ENCODE results near the gene MMS22L. TPM values are rescaled to one million over a fixed set of nuclear protein-coding genes. Genes with fewer than 3 reads are reported as not detected.

MMS22L gene
- total and polyA plus RNA-seq, 2 of the 13 experiments (the other 11 are each of a cell fraction or from before 2014, with no cell fraction given), result 6.2 to 32.9 TPM

GRCh38 chr6:97282726-97283617 lies at the start of gene MMS22L (continued):
- TF ChIP-seq ZNF253 (CRISPR knock-in tag; IDR thresholded peaks at IDR 0.05; ENCODE audit: borderline replicate concordance), result no peak
- TF ChIP-seq SRY (CRISPR knock-in tag; IDR thresholded peaks at IDR 0.05), result peak; percentile 77
- peak; percentile 89 for TF ChIP-seq GABPB1 (CRISPR knock-in tag; IDR thresholded peaks at IDR 0.05)
- no peak for TF ChIP-seq ZNF607 (CRISPR knock-in tag; IDR thresholded peaks at IDR 0.05; ENCODE audit: borderline replicate concordance)
- TF ChIP-seq, protein P1, sequence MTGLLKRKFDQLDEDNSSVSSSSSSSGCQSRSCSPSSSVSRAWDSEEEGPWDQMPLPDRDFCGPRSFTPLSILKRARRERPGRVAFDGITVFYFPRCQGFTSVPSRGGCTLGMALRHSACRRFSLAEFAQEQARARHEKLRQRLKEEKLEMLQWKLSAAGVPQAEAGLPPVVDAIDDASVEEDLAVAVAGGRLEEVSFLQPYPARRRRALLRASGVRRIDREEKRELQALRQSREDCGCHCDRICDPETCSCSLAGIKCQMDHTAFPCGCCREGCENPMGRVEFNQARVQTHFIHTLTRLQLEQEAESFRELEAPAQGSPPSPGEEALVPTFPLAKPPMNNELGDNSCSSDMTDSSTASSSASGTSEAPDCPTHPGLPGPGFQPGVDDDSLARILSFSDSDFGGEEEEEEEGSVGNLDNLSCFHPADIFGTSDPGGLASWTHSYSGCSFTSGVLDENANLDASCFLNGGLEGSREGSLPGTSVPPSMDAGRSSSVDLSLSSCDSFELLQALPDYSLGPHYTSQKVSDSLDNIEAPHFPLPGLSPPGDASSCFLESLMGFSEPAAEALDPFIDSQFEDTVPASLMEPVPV (CRISPR knock-in tag; IDR thresholded peaks at IDR 0.05), result no peak
- TF ChIP-seq, protein P2, sequence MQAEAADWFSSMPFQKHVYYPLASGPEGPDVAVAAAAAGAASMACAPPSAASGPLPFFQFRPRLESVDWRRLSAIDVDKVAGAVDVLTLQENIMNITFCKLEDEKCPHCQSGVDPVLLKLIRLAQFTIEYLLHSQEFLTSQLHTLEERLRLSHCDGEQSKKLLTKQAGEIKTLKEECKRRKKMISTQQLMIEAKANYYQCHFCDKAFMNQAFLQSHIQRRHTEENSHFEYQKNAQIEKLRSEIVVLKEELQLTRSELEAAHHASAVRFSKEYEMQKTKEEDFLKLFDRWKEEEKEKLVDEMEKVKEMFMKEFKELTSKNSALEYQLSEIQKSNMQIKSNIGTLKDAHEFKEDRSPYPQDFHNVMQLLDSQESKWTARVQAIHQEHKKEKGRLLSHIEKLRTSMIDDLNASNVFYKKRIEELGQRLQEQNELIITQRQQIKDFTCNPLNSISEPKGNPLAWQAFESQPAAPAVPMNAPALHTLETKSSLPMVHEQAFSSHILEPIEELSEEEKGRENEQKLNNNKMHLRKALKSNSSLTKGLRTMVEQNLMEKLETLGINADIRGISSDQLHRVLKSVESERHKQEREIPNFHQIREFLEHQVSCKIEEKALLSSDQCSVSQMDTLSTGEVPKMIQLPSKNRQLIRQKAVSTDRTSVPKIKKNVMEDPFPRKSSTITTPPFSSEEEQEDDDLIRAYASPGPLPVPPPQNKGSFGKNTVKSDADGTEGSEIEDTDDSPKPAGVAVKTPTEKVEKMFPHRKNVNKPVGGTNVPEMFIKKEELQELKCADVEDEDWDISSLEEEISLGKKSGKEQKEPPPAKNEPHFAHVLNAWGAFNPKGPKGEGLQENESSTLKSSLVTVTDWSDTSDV (CRISPR knock-in tag; IDR thresholded peaks at IDR 0.05), result peak; percentile 58; the same call in 1 of the 2 replicates
- TF ChIP-seq MATR3 (CRISPR knock-in tag; IDR thresholded peaks at IDR 0.05), result no peak
- no peak for TF ChIP-seq ZNF263 (CRISPR knock-in tag; IDR thresholded peaks at IDR 0.05)
- TF ChIP-seq, protein P3, sequence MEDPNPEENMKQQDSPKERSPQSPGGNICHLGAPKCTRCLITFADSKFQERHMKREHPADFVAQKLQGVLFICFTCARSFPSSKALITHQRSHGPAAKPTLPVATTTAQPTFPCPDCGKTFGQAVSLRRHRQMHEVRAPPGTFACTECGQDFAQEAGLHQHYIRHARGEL (CRISPR knock-in tag; IDR thresholded peaks at IDR 0.05), result no peak
- TF ChIP-seq DMAP1 (CRISPR knock-in tag; IDR thresholded peaks at IDR 0.05), result peak; percentile 81; the same call in 1 of the 2 replicates
- no peak for TF ChIP-seq SOX6 (IDR thresholded peaks at IDR 0.05)
- TF ChIP-seq SOX6 (CRISPR knock-in tag; IDR thresholded peaks at IDR 0.05), result peak; percentile 72
- no peak for TF ChIP-seq RBM39 (IDR thresholded peaks at IDR 0.05; ENCODE audit: low read depth, low read length, poor library complexity, severe bottlenecking)
- TF ChIP-seq ZNF256 (CRISPR knock-in tag; conservative IDR thresholded peaks at IDR 0.05), result no peak
- no peak for TF ChIP-seq ZMAT5 (CRISPR knock-in tag; IDR thresholded peaks at IDR 0.05; ENCODE audit: borderline replicate concordance, low read depth)
- TF ChIP-seq ELF1 (CRISPR knock-in tag; IDR thresholded peaks at IDR 0.05), result peak; percentile 51
- peak; percentile 93 for TF ChIP-seq SAP130 (CRISPR knock-in tag; IDR thresholded peaks at IDR 0.05; ENCODE audit: low read depth)
- TF ChIP-seq, protein P4, sequence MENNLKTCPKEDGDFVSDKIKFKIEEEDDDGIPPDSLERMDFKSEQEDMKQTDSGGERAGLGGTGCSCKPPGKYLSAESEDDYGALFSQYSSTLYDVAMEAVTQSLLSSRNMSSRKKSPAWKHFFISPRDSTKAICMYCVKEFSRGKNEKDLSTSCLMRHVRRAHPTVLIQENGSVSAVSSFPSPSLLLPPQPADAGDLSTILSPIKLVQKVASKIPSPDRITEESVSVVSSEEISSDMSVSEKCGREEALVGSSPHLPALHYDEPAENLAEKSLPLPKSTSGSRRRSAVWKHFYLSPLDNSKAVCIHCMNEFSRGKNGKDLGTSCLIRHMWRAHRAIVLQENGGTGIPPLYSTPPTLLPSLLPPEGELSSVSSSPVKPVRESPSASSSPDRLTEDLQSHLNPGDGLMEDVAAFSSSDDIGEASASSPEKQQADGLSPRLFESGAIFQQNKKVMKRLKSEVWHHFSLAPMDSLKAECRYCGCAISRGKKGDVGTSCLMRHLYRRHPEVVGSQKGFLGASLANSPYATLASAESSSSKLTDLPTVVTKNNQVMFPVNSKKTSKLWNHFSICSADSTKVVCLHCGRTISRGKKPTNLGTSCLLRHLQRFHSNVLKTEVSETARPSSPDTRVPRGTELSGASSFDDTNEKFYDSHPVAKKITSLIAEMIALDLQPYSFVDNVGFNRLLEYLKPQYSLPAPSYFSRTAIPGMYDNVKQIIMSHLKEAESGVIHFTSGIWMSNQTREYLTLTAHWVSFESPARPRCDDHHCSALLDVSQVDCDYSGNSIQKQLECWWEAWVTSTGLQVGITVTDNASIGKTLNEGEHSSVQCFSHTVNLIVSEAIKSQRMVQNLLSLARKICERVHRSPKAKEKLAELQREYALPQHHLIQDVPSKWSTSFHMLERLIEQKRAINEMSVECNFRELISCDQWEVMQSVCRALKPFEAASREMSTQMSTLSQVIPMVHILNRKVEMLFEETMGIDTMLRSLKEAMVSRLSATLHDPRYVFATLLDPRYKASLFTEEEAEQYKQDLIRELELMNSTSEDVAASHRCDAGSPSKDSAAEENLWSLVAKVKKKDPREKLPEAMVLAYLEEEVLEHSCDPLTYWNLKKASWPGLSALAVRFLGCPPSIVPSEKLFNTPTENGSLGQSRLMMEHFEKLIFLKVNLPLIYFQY (CRISPR knock-in tag; IDR thresholded peaks at IDR 0.05; ENCODE audit: borderline replicate concordance), result no peak
- TF ChIP-seq HBP1 (CRISPR knock-in tag; IDR thresholded peaks at IDR 0.05; ENCODE audit: low read depth), result peak; percentile 59

All from HepG2 (cell line).